OCI-LY7 (cell line): Measurements from ENCODE around the gene LHX8. TPM values are rescaled to one million over a fixed set of nuclear protein-coding genes. Genes with fewer than 3 reads are reported as not detected.

ENCODE experiments used
- BruUV-seq: library from RNA; stranded (reverse); fragments of 400-500 nt; replicated peaks from 2 replicates; lab custom pipeline; 2021; lab: Mats Ljungman, UMichigan
- CTCF ChIA-PET: fragments of 300-600 bp; sonication (Branson Sonifier 250); formaldehyde crosslinking; loops from one replicate; lab custom pipeline; 2022; ENCODE audit warnings: antibody characterized with exemption; ENCODE audit not compliant: unreplicated experiment; lab: Charles Lee
- POLR2A ChIA-PET: fragments of 300-600 bp; sonication (Branson Sonifier 250); formaldehyde crosslinking; loops from one replicate; lab custom pipeline; 2022; ENCODE audit warnings: antibody characterized with exemption; lab: Charles Lee
- DNase-seq: peaks from one replicate; pipeline ENCODE4 v3.0.0-alpha.2; 2015; ENCODE audit warnings: low spot score
- H2AFZ ChIP-seq: fragments of 200-600 bp; sonication (generic), shearing (Covaris generic); 2 replicates; pipeline ENCODE4 v1.6.1; 2014; ENCODE audit warnings: mild to moderate bottlenecking, antibody characterized with exemption, low read length, moderate library complexity
- H3K27ac ChIP-seq: fragments of 200-600 bp; sonication (generic); 2 replicates; pipeline ENCODE4 v1.5.1; 2014; ENCODE audit warnings: mixed run types, low read depth, mild to moderate bottlenecking, moderate library complexity, low read length, inconsistent platforms; ENCODE audit not compliant: poor library complexity, severe bottlenecking
- H3K36me3 ChIP-seq: fragments of 200-600 bp; sonication (generic); 2 replicates; pipeline ENCODE4 v1.6.1; 2014; ENCODE audit warnings: mild to moderate bottlenecking, antibody characterized with exemption, low read length, moderate library complexity, mixed read lengths; ENCODE audit not compliant: insufficient read depth
- H3K4me1 ChIP-seq: fragments of 200-600 bp; sonication (generic); 2 replicates; pipeline ENCODE4 v1.5.1; 2014; ENCODE audit warnings: mild to moderate bottlenecking, low read length; ENCODE audit not compliant: insufficient read depth, poor library complexity, severe bottlenecking
- H3K4me2 ChIP-seq: fragments of 200-600 bp; sonication (generic); 2 replicates; pipeline ENCODE4 v1.6.1; 2014; ENCODE audit warnings: mild to moderate bottlenecking, low read length
- H3K4me3 ChIP-seq: fragments of 200-600 bp; sonication (generic); 2 replicates; pipeline ENCODE4 v1.5.1; 2014; ENCODE audit warnings: mild to moderate bottlenecking, low read depth, low read length; ENCODE audit not compliant: poor library complexity, severe bottlenecking
- H3K79me2 ChIP-seq: fragments of 200-600 bp; sonication (generic); 2 replicates; pipeline ENCODE4 v1.6.1; 2016; ENCODE audit warnings: low read depth, mild to moderate bottlenecking, low read length, moderate library complexity, mixed read lengths; ENCODE audit not compliant: insufficient read depth
- H3K9me2 ChIP-seq: fragments of 200-600 bp; sonication (generic); 2 replicates; pipeline ENCODE4 v1.6.1; 2016; ENCODE audit warnings: mild to moderate bottlenecking, low read length, mixed read lengths; ENCODE audit not compliant: insufficient read depth
- H3K9me3 ChIP-seq: fragments of 200-600 bp; sonication (generic); 2 replicates; pipeline ENCODE4 v1.6.1; 2014; ENCODE audit warnings: mild to moderate bottlenecking, mixed run types, low read length, mixed read lengths
- H4K20me1 ChIP-seq: fragments of 200-600 bp; sonication (generic); 2 replicates; pipeline ENCODE4 v1.6.1; 2014; ENCODE audit warnings: mild to moderate bottlenecking, antibody characterized with exemption, low read length, moderate library complexity, mixed read lengths; ENCODE audit not compliant: insufficient read depth
- EZH2phosphoT487 ChIP-seq: fragments of 200-600 bp; sonication (generic); IDR thresholded peaks from 2 replicates; pipeline ENCODE4 v1.6.1; 2018; ENCODE audit warnings: low read depth, borderline replicate concordance, mild to moderate bottlenecking, mixed run types, antibody characterized with exemption, low read length, moderate library complexity, mixed read lengths
- intact Hi-C: fragments of 100-400 bp; cut with micrococcal nuclease; formaldehyde crosslinking; loops from one replicate; pipeline ENCODE4 v1.10.0; 2022; ENCODE audit not compliant: unreplicated experiment
- total RNA-seq, 2 experiments: library from RNA; depleted of rRNA in 1 of 2; stranded (reverse); fragments of >200 nt in 1 of 2; shearing (Covaris generic) in 1 of 2; gene quantifications; 2 replicates each; pipeline ENCODE4 v1.2.3, GENCODE V29; 2014 to 2022
- TF ChIP-seq, protein P1 (sequence below): fragments of 200-600 bp; sonication (generic); conservative IDR thresholded peaks from 2 replicates; pipeline ENCODE4 v1.5.1; 2014; ENCODE audit warnings: mild to moderate bottlenecking, antibody characterized with exemption, low read length, moderate library complexity, mixed read lengths

Gene LHX8
- total RNA-seq, 2 experiments from 2014 or later: not detected

DNA sequence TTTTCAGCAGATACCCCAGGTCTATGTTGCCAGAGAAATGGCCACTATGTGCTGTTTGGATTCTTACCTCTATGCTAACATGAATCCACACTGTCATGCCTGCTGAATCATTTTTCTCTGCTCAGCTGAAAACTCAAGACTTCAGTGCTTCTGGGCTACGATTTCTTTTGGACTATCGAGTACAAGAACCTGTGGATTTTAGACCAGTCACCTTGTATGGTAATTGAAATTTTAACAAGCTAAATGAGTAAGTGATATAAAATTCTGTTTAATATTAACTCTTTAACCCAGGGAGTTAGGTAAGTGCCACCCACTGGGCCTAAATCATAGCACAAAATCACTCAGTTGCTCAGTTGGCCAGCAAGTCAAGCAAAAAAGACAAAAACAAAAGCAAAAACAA lies 35.8 kb downstream of the LHX8 start:
- H3K27ac ChIP-seq: no peak overlapping the region
- H3K9me3 ChIP-seq: no peaks in the 10 kb centered on the region
- ChIA-PET CTCF (no interaction called here), POLR2A (interaction anchor here (0.6 kb wide), 1 partner anchor 320 kb away, joined by 3 read pairs; no protein-coding TSS in a partner anchor)
- H3K79me2 ChIP-seq: no peaks in the 10 kb centered on the region
- no peak overlapping the region for H3K4me2 ChIP-seq
- intact Hi-C loops: no loop called here
- no peaks in the 10 kb centered on the region for H4K20me1 ChIP-seq
- BruUV-seq: no TSS peak
- no peak for DNase-seq
- TF ChIP-seq, protein P1, sequence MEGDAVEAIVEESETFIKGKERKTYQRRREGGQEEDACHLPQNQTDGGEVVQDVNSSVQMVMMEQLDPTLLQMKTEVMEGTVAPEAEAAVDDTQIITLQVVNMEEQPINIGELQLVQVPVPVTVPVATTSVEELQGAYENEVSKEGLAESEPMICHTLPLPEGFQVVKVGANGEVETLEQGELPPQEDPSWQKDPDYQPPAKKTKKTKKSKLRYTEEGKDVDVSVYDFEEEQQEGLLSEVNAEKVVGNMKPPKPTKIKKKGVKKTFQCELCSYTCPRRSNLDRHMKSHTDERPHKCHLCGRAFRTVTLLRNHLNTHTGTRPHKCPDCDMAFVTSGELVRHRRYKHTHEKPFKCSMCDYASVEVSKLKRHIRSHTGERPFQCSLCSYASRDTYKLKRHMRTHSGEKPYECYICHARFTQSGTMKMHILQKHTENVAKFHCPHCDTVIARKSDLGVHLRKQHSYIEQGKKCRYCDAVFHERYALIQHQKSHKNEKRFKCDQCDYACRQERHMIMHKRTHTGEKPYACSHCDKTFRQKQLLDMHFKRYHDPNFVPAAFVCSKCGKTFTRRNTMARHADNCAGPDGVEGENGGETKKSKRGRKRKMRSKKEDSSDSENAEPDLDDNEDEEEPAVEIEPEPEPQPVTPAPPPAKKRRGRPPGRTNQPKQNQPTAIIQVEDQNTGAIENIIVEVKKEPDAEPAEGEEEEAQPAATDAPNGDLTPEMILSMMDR: no peak
- TF ChIP-seq EZH2phosphoT487: no peak
- H3K4me1 ChIP-seq: no peaks in the 10 kb centered on the region
- H3K9me2 ChIP-seq: no peaks in the 10 kb centered on the region
- H3K36me3 ChIP-seq: no peaks in the 10 kb centered on the region
- no peak overlapping the region for H3K4me3 ChIP-seq
- no peak overlapping the region for H2AFZ ChIP-seq

GRCh38 chr1:75170981-75171380 lies 36.8 kb downstream of the LHX8 start:
- H3K9me2 ChIP-seq: no peaks in the 10 kb centered on the region
- no peaks in the 10 kb centered on the region for H3K79me2 ChIP-seq
- no peaks in the 10 kb centered on the region for H3K4me1 ChIP-seq
- ChIA-PET POLR2A (interaction anchor here (0.6 kb wide), 1 partner anchor 410 kb away, joined by 3 read pairs; no protein-coding TSS in a partner anchor), CTCF (no interaction called here)
- DNase-seq: no peak
- intact Hi-C loops: no loop called here
- H3K4me3 ChIP-seq: no peak overlapping the region
- H3K4me2 ChIP-seq: no peak overlapping the region
- no peaks in the 10 kb centered on the region for H4K20me1 ChIP-seq
- no peaks in the 10 kb centered on the region for H3K36me3 ChIP-seq
- no peak overlapping the region for H2AFZ ChIP-seq
- no TSS peak for BruUV-seq
- no peak for TF ChIP-seq EZH2phosphoT487
- TF ChIP-seq, protein P1: no peak
- no peak overlapping the region for H3K27ac ChIP-seq
- no peaks in the 10 kb centered on the region for H3K9me3 ChIP-seq

DNA sequence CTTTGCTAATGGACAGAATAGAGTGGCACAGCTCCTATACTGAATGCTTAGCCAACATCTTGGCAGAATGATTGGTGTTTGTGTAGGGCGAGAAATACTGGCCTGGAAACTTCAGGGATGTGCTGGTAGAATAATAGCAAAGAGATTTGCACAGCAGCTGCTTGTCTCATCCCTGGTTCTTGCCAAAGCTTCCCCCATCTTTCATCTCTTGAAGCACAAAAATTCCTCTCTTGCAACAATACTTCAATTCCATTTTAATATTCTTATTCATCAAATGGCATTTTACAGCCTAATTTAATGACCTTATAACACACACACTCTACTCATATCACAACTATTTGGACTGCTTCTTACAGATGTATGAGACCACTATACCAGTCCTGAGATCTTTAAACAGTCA lies 37.7 kb downstream of the LHX8 start:
- H3K36me3 ChIP-seq: no peaks in the 10 kb centered on the region
- no peaks in the 10 kb centered on the region for H4K20me1 ChIP-seq
- H3K9me3 ChIP-seq: no peaks in the 10 kb centered on the region
- no peak for DNase-seq
- H3K4me1 ChIP-seq: no peaks in the 10 kb centered on the region
- H3K79me2 ChIP-seq: no peaks in the 10 kb centered on the region
- TF ChIP-seq, protein P1: no peak
- TF ChIP-seq EZH2phosphoT487: no peak
- ChIA-PET POLR2A (no interaction called here), CTCF (no interaction called here)
- no TSS peak for BruUV-seq
- no peak overlapping the region for H3K27ac ChIP-seq
- H3K9me2 ChIP-seq: no peaks in the 10 kb centered on the region
- no peak overlapping the region for H3K4me2 ChIP-seq
- no peak overlapping the region for H2AFZ ChIP-seq
- no peak overlapping the region for H3K4me3 ChIP-seq
- intact Hi-C loops: no loop called here
